MM.1S (cell line): ENCODE results near the gene DHX8.

Experiments
- DNase-seq: peaks from one replicate; pipeline ENCODE4 v3.0.0-alpha.2; 2015
- H2AFZ ChIP-seq: fragments of 300-600 bp; sonication (generic); 2 replicates; pipeline ENCODE4 v1.6.0; 2016; ENCODE audit warnings: antibody characterized with exemption, low read length
- H3F3A ChIP-seq: fragments of 300-600 bp; sonication (generic); 2 replicates; pipeline ENCODE4 v1.6.1; 2016; ENCODE audit warnings: mild to moderate bottlenecking, antibody characterized with exemption, low read length, moderate library complexity, mixed read lengths; ENCODE audit not compliant: insufficient read depth
- H3K27ac ChIP-seq: fragments of 300-600 bp; sonication (generic); 2 replicates; pipeline ENCODE4 v1.5.1; 2016; ENCODE audit warnings: mild to moderate bottlenecking, low read length
- H3K27me3 ChIP-seq: fragments of 300-600 bp; sonication (generic); replicated peaks from 2 replicates; pipeline ENCODE4 v1.6.0; 2016; ENCODE audit warnings: low read length; ENCODE audit not compliant: insufficient read depth
- H3K36me3 ChIP-seq: fragments of 300-600 bp; sonication (generic); replicated peaks from 2 replicates; pipeline ENCODE4 v1.6.1; 2016; ENCODE audit warnings: mild to moderate bottlenecking, low read length, mixed read lengths; ENCODE audit not compliant: insufficient read depth
- H3K4me1 ChIP-seq: fragments of 300-600 bp; sonication (generic); 2 replicates; pipeline ENCODE4 v1.6.1; 2016; ENCODE audit warnings: low read length, mixed read lengths
- H3K4me2 ChIP-seq: fragments of 300-600 bp; sonication (generic); 2 replicates; pipeline ENCODE4 v1.6.0; 2016; ENCODE audit warnings: low read depth, low read length
- H3K4me3 ChIP-seq: fragments of 300-600 bp; sonication (generic); 2 replicates; pipeline ENCODE4 v1.5.1; 2016; ENCODE audit warnings: low read length, mixed read lengths
- H3K79me2 ChIP-seq: fragments of 300-600 bp; sonication (generic); 2 replicates; pipeline ENCODE4 v1.6.1; 2016; ENCODE audit warnings: mixed run types, low read length, mixed read lengths
- H3K9ac ChIP-seq: fragments of 300-600 bp; sonication (generic); 2 replicates; pipeline ENCODE4 v1.6.1; 2016; ENCODE audit warnings: low read length, mixed read lengths
- H3K9me2 ChIP-seq: fragments of 300-600 bp; sonication (generic); replicated peaks from 2 replicates; pipeline ENCODE4 v1.6.1; 2016; ENCODE audit warnings: mild to moderate bottlenecking, low read length, mixed read lengths; ENCODE audit not compliant: insufficient read depth
- H3K9me3 ChIP-seq: fragments of 300-600 bp; sonication (generic); replicated peaks from 2 replicates; pipeline ENCODE4 v1.6.1; 2016; ENCODE audit warnings: mild to moderate bottlenecking, low read length, mixed read lengths; ENCODE audit not compliant: insufficient read depth
- H4K20me1 ChIP-seq: fragments of 300-600 bp; sonication (generic); 2 replicates; pipeline ENCODE4 v1.6.1; 2016; ENCODE audit warnings: mild to moderate bottlenecking, low read length, moderate library complexity, mixed read lengths; ENCODE audit not compliant: insufficient read depth
- EZH2 ChIP-seq: fragments of 300-600 bp; sonication (generic); optimal IDR thresholded peaks from 2 replicates; pipeline ENCODE3; 2017; ENCODE audit warnings: low read depth, mild to moderate bottlenecking, antibody characterized with exemption, low read length, mixed read lengths
- EZH2phosphoT487 ChIP-seq: fragments of 300-600 bp; sonication (generic); IDR thresholded peaks from 2 replicates; pipeline ENCODE4 v1.6.1; 2018; ENCODE audit warnings: antibody characterized with exemption, low read length
- TF ChIP-seq, protein P1 (sequence below): fragments of 300-600 bp; sonication (generic); IDR thresholded peaks from 2 replicates; pipeline ENCODE4 v1.5.1; 2016; ENCODE audit warnings: antibody characterized with exemption, low read length, mixed read lengths

DHX8 gene

DNA sequence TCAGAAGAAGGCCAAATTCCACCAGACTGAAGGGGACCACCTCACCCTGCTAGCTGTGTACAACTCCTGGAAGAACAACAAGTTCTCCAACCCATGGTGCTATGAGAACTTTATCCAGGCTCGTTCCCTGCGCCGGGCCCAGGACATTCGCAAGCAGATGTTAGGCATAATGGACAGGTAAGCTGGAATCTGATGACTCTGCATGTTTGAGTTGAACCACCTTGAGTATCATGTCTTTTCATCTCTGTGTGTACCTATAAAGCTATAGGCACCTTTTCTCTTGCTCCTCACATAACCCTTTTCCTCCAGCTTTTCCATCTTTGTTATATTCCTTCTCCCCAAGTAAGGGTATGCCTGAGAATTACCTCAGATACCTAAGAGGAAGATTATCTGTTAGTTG lies 37.6 kb downstream of the DHX8 start:
- H2AFZ ChIP-seq = no peak overlapping the region
- H3K9ac ChIP-seq = no peak overlapping the region
- H3K4me2 ChIP-seq = no peak overlapping the region
- H3K4me3 ChIP-seq = no peak overlapping the region
- DNase-seq = no peak
- no peaks in the 10 kb centered on the region for H3K27me3 ChIP-seq
- no peaks in the 10 kb centered on the region for H3K79me2 ChIP-seq
- TF ChIP-seq EZH2phosphoT487 = no peak
- TF ChIP-seq, protein P1, sequence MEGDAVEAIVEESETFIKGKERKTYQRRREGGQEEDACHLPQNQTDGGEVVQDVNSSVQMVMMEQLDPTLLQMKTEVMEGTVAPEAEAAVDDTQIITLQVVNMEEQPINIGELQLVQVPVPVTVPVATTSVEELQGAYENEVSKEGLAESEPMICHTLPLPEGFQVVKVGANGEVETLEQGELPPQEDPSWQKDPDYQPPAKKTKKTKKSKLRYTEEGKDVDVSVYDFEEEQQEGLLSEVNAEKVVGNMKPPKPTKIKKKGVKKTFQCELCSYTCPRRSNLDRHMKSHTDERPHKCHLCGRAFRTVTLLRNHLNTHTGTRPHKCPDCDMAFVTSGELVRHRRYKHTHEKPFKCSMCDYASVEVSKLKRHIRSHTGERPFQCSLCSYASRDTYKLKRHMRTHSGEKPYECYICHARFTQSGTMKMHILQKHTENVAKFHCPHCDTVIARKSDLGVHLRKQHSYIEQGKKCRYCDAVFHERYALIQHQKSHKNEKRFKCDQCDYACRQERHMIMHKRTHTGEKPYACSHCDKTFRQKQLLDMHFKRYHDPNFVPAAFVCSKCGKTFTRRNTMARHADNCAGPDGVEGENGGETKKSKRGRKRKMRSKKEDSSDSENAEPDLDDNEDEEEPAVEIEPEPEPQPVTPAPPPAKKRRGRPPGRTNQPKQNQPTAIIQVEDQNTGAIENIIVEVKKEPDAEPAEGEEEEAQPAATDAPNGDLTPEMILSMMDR = no peak
- TF ChIP-seq EZH2 = no peak
- H3K4me1 ChIP-seq = no peaks in the 10 kb centered on the region
- no peaks in the 10 kb centered on the region for H4K20me1 ChIP-seq
- peaks cover 15% of the 10 kb centered on the region; the same call in 1 of the 2 replicates for H3K36me3 ChIP-seq
- no peaks in the 10 kb centered on the region for H3K9me3 ChIP-seq
- H3K27ac ChIP-seq = no peak overlapping the region
- H3F3A ChIP-seq = no peaks in the 10 kb centered on the region
- H3K9me2 ChIP-seq = no peaks in the 10 kb centered on the region

DNA sequence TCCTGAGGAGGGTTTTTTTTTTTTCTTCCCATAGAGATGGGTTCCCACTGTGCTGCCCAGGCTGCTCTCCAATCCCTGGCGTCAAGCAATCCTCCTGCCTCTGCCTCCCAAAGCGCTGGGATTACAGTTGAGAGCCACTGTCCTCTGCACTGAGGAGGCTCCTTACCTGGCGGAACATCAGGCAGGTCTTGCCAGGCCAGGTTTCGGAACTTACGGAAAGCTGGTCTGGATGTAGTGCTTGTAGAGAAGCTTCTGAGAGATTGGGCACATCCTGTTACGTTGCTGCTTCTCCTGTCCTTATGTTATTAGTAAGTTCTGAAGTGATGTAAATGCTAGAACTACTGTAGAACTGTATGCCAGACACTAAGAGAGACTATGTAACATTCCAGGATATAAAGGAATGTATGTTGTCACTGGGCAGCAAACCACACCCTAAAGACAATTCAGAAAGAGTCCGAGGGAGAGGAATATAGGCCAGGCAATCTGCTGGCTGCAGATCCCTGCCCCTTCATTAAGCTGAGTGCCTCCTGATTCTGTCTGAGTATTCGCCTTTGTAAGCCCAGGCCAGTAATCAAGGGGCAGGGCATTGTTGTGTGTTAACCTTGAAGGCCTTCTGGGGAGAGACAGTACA lies 41.3 kb downstream of the DHX8 start:
- H3K27ac ChIP-seq = no peak overlapping the region
- no peak overlapping the region for H2AFZ ChIP-seq
- no peaks in the 10 kb centered on the region for H3F3A ChIP-seq
- H3K9ac ChIP-seq = no peak overlapping the region
- H3K79me2 ChIP-seq = no peaks in the 10 kb centered on the region
- H3K36me3 ChIP-seq = peaks cover 8% of the 10 kb centered on the region; the same call in 1 of the 2 replicates
- H3K4me2 ChIP-seq = no peak overlapping the region
- no peak for DNase-seq
- H3K9me3 ChIP-seq = no peaks in the 10 kb centered on the region
- no peaks in the 10 kb centered on the region for H3K27me3 ChIP-seq
- no peaks in the 10 kb centered on the region for H3K9me2 ChIP-seq
- no peaks in the 10 kb centered on the region for H4K20me1 ChIP-seq
- H3K4me1 ChIP-seq = no peaks in the 10 kb centered on the region
- H3K4me3 ChIP-seq = no peak overlapping the region
- TF ChIP-seq, protein P1 = no peak
- TF ChIP-seq EZH2phosphoT487 (no peak), EZH2 (no peak)

DNA sequence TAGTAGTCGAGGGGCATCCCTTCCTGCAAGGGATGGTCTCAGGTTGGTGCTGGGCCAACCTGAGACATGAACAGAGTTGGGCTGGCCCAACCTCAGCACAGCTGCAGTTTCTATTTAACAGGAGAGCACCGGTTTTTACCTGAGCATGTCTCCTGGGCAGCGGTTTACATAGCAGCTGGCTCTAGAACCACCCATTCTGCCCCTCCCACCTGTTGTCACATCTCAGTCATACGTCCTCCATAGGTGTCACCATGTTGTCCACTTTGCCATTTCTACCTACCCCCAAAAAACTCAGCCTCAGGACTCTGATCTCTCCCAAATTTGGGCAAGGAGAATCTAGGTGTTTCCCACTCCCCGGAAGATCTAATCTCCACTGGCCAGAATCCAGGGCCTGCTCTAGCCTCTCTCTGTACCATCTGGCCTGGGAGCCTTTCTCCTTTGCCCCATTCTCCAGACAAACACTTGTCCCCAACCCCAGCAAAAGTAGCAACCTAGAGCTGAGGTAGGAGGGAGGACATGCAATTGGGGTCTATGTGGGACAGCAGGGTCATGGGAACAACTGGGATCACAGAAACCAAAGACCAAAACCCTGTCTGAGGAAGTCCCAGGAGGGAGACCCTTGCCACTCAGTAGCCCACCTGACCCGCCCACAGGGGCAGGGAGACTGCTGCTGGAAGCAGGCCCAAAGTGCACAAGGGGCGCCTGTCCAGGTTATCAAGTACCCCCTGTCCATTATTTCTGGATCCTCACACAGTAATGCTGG lies 43.3 kb downstream of the DHX8 start:
- Histone ChIP-seq H3K79me2 (no peaks in the 10 kb centered on the region), H3K9me2 (no peaks in the 10 kb centered on the region), H4K20me1 (no peaks in the 10 kb centered on the region), H3K27me3 (no peaks in the 10 kb centered on the region), H3F3A (no peaks in the 10 kb centered on the region), H3K9me3 (no peaks in the 10 kb centered on the region), H2AFZ (no peak overlapping the region), H3K27ac (no peak overlapping the region), H3K36me3 (peaks cover 5% of the 10 kb centered on the region; the same call in 1 of the 2 replicates), H3K4me3 (no peak overlapping the region), H3K4me1 (no peaks in the 10 kb centered on the region), H3K9ac (no peak overlapping the region), H3K4me2 (no peak overlapping the region)
- TF ChIP-seq EZH2phosphoT487 (no peak), EZH2 (no peak)
- TF ChIP-seq, protein P1 = no peak
- DNase-seq = no peak
